Nephron progenitor cell (in vitro differentiated cells): ENCODE measurements around the gene SPATC1L.
"Not testable (repeated sequence)": the region's sequence is repeated elsewhere in the genome, so short reads cannot be mapped to it uniquely, and the experiment has no call there.

Experiments
- DNase-seq: peaks from one replicate; pipeline ENCODE4 v3.0.0; 2021
- H3K27ac Mint-ChIP-seq: 2 replicates; pipeline ENCODE4 v1.8.0; 2021; ENCODE audit warnings: mild to moderate bottlenecking, moderate library complexity, mixed read lengths
- H3K27me3 Mint-ChIP-seq: 2 replicates; pipeline ENCODE4 v1.8.0; 2021; ENCODE audit warnings: mild to moderate bottlenecking, low read depth, mixed read lengths; ENCODE audit not compliant: poor library complexity
- H3K36me3 Mint-ChIP-seq: 2 replicates; pipeline ENCODE4 v1.8.0; 2021; ENCODE audit warnings: low read depth, mixed read lengths
- H3K4me1 Mint-ChIP-seq: 2 replicates; pipeline ENCODE4 v1.8.0; 2021; ENCODE audit warnings: mixed read lengths
- H3K4me3 Mint-ChIP-seq: 2 replicates; pipeline ENCODE4 v1.8.0; 2021; ENCODE audit warnings: mild to moderate bottlenecking, moderate library complexity, mixed read lengths
- H3K9me3 Mint-ChIP-seq: 2 replicates; pipeline ENCODE4 v1.8.0; 2021; ENCODE audit warnings: mild to moderate bottlenecking, moderate library complexity, mixed read lengths
- CTCF ChIP-seq: fragments of 200-600 bp; sonication (generic); IDR thresholded peaks from 2 replicates; pipeline ENCODE4 v1.5.0; 2021; ENCODE audit warnings: antibody characterized with exemption

Gene SPATC1L

GRCh38 chr21:46180778-46181391 is 3.4 kb downstream of the SPATC1L start:
- Mint-ChIP-seq H3K27me3 (no peaks in the 10 kb centered on the region), H3K9me3 (peaks cover 27% of the 10 kb centered on the region), H3K36me3 (peaks cover 42% of the 10 kb centered on the region), H3K4me1 (peaks cover 19% of the 10 kb centered on the region), H3K4me3 (no peak overlapping the region), H3K27ac (no peak overlapping the region)
- DNase-seq: no peak
- no peak for TF ChIP-seq CTCF

- H3K4me3 Mint-ChIP-seq: no peak overlapping the region
- peak overlapping the region; percentile 82 for H3K27ac Mint-ChIP-seq
- no peak for DNase-seq
- peaks cover 34% of the 10 kb centered on the region for H3K9me3 Mint-ChIP-seq
- H3K27me3 Mint-ChIP-seq: no peaks in the 10 kb centered on the region
- H3K4me1 Mint-ChIP-seq: peaks cover 12% of the 10 kb centered on the region
- H3K36me3 Mint-ChIP-seq: peaks cover 49% of the 10 kb centered on the region
- TF ChIP-seq CTCF: no peak
These were observed 4.1 kb downstream of the SPATC1L start for GRCh38 chr21:46180079-46180722.

GRCh38 chr21:46179708-46180078 is 4.6 kb downstream of the SPATC1L start:
- Mint-ChIP-seq H3K27me3 (no peaks in the 10 kb centered on the region), H3K36me3 (peaks cover 54% of the 10 kb centered on the region), H3K4me3 (no peak overlapping the region), H3K9me3 (peaks cover 39% of the 10 kb centered on the region), H3K4me1 (peaks cover 7% of the 10 kb centered on the region), H3K27ac (peak overlapping the region; percentile 82)
- DNase-seq: no peak
- TF ChIP-seq CTCF: no peak

GRCh38 chr21:46178961-46179360 is 5.3 kb downstream of the SPATC1L start:
- Mint-ChIP-seq H3K27ac (no peak overlapping the region), H3K27me3 (peaks cover 3% of the 10 kb centered on the region), H3K4me3 (no peak overlapping the region), H3K36me3 (peaks cover 60% of the 10 kb centered on the region), H3K9me3 (peaks cover 46% of the 10 kb centered on the region), H3K4me1 (peaks cover 6% of the 10 kb centered on the region)
- TF ChIP-seq CTCF: no peak
- DNase-seq: no peak

GRCh38 chr21:46176443-46177129 is 7.7 kb downstream of the SPATC1L start:
- peaks cover 79% of the 10 kb centered on the region for H3K36me3 Mint-ChIP-seq
- H3K4me1 Mint-ChIP-seq: peaks cover 16% of the 10 kb centered on the region
- peaks cover 63% of the 10 kb centered on the region for H3K9me3 Mint-ChIP-seq
- not testable (repeated sequence) for H3K27ac Mint-ChIP-seq, DNase-seq, H3K27me3 Mint-ChIP-seq, H3K4me3 Mint-ChIP-seq

GRCh38 chr21:46173573-46173972 is 10.7 kb downstream of the SPATC1L start:
- no peak overlapping the region for H3K4me3 Mint-ChIP-seq
- H3K9me3 Mint-ChIP-seq: peaks cover 64% of the 10 kb centered on the region
- peaks cover 17% of the 10 kb centered on the region for H3K4me1 Mint-ChIP-seq
- peaks cover 71% of the 10 kb centered on the region for H3K36me3 Mint-ChIP-seq
- TF ChIP-seq CTCF: no peak
- DNase-seq: no peak
- no peak overlapping the region for H3K27ac Mint-ChIP-seq
- H3K27me3 Mint-ChIP-seq: peaks cover 3% of the 10 kb centered on the region
